GM21360 (cell line): ENCODE results near the gene CDHR3.
"Not testable (repeated sequence)": the region's sequence is repeated elsewhere in the genome, so short reads cannot be mapped to it uniquely, and the experiment has no call there.

Experiments
- ATAC-seq: cut with Tn5 transposase; IDR thresholded peaks from one replicate; pipeline ENCODE4 v1.9.1; 2021; ENCODE audit warnings: mild to moderate bottlenecking, moderate library complexity; ENCODE audit not compliant: unreplicated experiment

CDHR3 gene

GRCh38 chr7:105996860-105997737 lies 34.0 kb downstream of the CDHR3 start:
- no peak for ATAC-seq

- no peak for ATAC-seq
Observed at GRCh38 chr7:105999256-105999655, 36.2 kb downstream of the CDHR3 start.

- ATAC-seq, result no peak
Observed at GRCh38 chr7:106001196-106001595, 38.1 kb downstream of the CDHR3 start.

DNA sequence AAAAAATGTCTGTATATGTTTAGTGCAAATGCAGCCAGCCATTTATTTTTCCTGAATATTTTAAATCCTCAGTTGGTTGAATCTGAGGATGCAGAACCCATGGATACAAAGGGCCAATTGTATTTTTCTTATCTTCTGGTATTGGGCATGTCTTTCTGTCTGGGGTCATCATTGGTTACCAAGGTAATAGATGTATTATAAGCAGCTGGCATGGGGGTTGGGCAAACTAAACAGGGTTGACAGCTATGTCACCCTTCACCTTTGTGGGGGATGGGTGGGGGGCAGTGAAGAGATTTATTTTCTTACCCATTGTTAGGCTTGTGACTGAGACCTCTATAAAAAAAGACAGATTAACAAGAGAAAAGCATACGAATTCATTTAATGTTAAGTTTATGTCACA lies 38.8 kb downstream of the CDHR3 start:
- no peak for ATAC-seq

- no peak for ATAC-seq
Observed at GRCh38 chr7:106003525-106004064, 40.5 kb downstream of the CDHR3 start.

- ATAC-seq, result no peak
Observed at GRCh38 chr7:106006906-106007305, 43.8 kb downstream of the CDHR3 start.

DNA sequence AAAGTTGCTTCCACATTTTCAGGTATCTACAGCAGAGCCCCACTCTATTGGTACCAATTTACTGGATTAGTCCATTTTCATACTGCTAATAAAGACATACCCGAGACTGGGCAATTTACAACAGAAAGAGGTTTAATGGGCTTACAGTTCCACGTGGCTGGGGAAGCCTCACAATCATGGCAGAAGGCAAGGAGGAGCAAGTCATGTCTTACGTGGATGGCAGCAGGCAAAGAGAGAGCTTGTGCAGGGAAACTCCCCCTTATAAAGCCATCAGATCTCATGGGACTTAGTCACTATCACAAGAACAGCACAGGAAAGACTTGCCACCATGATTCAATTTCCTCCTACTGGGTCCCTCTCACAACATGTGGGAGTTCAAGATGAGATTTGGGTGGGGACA lies 44.7 kb downstream of the CDHR3 start:
- ATAC-seq, result not testable (repeated sequence)

GRCh38 chr7:106009503-106010226 lies 46.6 kb downstream of the CDHR3 start:
- peak; percentile 84 for ATAC-seq

DNA sequence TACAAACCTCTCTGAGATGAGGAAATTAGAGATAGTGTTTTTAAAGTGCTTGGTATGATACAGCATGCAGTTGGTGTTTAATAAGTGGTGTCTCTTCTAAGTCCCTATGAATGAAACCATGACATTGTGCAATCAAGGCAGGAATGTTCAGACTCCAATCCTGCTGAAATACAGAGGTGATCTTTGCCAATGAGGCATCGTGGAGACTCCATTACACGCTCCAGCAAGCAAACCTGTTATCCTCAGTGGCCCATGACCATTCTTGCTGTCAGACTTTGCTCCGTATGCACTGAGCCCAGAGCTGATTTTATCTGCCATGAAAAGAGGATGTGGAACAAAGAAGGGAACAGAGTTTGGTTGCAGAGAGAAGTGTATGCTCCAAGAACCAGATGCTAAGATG lies 47.3 kb downstream of the CDHR3 start:
- ATAC-seq, result no peak

GRCh38 chr7:106010866-106011265 lies 47.8 kb downstream of the CDHR3 start:
- ATAC-seq, result no peak

GRCh38 chr7:106012184-106012583 lies 49.1 kb downstream of the CDHR3 start:
- no peak for ATAC-seq

GRCh38 chr7:106012935-106013439 lies 49.9 kb downstream of the CDHR3 start:
- no peak for ATAC-seq

DNA sequence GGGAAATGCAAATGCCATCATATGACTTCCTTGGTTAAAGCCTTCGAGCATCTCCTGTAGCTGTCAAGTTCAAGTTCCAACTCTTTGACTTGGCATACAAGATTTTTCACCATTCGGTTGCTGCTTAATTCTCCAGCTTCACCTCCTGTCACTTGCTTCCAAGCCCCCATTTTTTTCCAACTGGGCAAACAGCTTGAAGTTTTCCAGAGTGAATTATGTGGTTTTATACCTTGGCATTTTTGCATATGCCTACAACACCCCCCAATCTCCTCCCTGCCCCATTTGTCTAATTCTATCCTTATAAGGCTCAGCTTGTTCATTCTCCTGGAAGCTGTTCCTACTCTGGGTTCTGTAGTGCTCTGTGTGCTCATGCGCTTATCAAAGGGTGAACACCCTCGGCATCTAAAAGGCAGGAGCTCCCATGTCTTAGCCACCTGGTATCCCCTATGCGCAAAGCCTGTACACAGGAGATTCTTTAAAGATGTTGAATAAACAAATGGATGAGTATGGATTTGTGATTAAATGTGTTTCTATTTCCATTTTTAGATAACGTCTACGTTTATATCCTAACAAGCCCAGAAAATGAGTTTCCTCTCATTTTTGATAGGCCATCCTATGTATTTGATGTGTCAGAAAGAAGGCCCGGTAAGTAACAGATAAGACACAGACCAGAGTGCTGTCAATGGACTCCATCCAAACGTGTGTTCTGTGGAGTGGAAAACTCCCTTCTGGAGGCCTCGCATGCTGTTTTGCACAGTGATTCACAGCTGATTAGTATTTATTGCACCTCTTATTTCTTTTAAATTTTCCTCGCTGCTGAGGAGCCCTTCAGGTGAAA lies 52.5 kb downstream of the CDHR3 start:
- ATAC-seq, result no peak

- ATAC-seq, result no peak
Observed at GRCh38 chr7:106016331-106016730, 53.3 kb downstream of the CDHR3 start.

DNA sequence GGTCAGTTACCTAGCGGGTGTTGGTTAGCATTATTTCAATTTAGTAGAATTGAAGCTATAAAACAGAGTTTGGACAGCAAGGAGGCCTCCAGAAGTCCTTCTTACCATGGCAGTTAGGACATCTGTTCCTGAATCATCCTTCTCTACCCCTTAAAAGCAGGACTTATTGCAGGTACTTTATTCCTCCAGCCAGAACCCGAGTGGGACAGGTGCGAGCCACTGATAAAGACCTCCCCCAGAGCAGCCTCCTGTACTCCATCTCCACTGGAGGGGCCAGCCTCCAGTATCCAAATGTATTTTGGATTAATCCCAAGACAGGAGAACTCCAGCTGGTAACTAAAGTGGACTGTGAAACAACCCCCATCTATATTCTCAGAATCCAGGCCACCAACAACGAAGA lies 54.6 kb downstream of the CDHR3 start:
- ATAC-seq, result no peak

DNA sequence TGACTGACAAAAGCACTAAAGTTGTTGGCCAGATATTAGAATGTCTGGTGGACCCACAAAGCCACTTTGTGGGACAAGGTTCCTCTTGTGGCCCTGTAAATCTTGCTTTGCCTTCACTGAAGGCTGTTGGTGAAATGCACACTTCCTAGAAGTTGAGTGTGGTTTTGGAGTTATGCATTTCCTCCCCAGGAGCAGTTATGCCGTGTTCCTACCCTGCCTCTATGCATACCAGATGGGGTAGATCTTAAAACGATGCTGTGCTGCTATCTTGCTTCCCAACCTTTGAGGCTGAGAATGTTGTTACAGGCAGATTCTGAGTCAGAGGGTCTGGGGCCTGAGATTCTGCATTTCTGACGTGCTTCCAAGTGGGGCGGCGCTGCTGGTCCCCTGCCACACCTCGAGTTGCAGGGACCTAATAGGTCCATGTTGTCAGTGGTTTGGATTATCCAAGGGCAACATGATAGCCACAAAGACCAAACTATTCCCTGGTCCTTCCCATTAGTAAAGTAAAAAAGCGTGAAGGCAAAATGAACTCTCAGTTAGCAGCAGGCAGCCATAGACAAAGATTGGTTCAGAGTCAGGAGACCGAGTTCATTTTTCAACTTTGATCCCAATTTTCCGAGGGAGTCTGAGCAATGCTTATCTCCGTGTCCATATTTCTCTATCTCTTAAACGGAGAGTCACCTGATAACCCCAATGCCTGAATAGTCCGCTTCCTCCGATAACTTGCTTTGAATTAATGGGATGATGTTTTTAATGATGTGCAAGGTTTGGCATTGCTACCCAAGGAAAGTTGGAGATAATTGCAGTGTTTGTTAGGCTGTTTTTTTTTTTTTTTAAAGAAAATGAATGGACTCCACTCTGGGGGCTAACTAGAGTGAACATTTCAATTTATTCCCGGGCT lies 55.8 kb downstream of the CDHR3 start:
- ATAC-seq, result no peak

DNA sequence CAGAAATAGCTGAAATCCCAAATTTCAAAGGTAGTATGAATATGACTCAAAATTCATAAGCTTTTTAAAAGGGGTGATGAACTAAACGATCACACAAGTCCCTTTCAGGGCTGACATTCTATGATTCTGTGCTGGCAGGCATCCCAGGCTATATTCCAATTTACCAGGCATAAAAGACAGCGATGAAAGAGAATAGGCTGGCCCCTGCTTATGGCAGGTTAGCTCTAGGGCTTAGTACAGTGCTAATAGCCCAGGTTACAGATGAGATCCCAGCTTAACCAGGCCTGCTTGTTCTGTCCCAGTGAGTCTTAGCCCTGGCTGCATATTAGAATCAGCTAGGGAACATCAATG lies 56.4 kb downstream of the CDHR3 start:
- ATAC-seq, result no peak

DNA sequence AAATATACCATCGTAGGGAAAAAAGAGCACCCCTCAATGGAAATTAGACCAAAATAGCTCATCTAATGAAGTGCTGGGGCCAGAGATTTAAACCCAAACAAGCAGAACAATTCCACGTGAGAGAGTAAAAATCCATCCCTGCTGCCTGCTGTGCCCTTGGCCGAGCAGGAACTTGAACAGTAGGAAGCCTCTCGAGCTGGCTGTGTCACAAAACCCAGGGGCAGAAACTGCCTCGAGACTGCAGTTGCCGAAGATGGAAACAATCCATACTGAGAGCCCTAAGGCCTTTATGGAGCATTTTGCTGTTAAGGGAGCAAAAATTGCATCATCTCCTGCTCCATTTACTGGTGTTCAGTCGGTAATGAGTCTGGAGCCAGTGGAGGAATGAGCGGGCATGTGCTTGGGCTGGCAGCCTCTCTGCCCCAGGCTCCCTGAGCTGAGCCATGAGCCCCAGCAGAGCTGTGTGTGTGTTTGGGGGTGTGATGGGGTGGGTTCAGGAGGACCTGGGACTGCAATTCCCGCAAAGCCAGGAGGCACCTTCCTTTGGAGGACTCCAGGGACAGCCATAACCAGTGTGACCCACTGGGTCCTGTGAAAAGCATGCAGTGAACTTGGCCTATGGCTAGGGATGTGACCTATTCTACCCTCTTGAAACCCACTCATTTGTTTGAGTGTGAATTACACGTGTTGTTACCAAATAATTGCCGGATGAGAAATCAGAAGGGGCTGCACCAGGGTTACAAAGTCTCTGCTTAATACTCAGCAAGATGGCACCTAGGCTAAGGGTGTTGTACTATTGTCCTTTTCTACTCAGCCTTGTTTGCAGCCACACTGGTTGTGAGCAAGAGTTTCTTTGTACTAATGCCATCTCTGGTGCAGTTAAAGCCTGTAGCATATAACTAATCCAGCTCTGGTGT lies 58.3 kb downstream of the CDHR3 start:
- no peak for ATAC-seq
